Brain microvascular endothelial cell (primary cell): Measurements from ENCODE around the gene SP1.

Experiments
- DNase-seq: peaks from one replicate; pipeline ENCODE4 v3.0.0-alpha.2; 2020
- H3K27ac ChIP-seq: fragments of 250-450 bp; sonication (Bioruptor Pico); 2 replicates; pipeline ENCODE4 v1.5.1; 2020; ENCODE audit warnings: mild to moderate bottlenecking, moderate library complexity
- H3K27me3 ChIP-seq: fragments of 250-450 bp; sonication (Bioruptor Pico); replicated peaks from 2 replicates; pipeline ENCODE4 v1.5.1; 2020; ENCODE audit warnings: mild to moderate bottlenecking
- H3K36me3 ChIP-seq: fragments of 250-450 bp; sonication (Bioruptor Pico); replicated peaks from 2 replicates; pipeline ENCODE4 v1.5.1; 2020; ENCODE audit warnings: mild to moderate bottlenecking
- H3K4me3 ChIP-seq: 2 replicates; pipeline ENCODE4 v1.5.1; 2011; ENCODE audit warnings: low read depth, mild to moderate bottlenecking, control low read depth, low read length, moderate library complexity
- CTCF ChIP-seq: IDR thresholded peaks from 2 replicates; pipeline ENCODE4 v1.5.1; 2011; ENCODE audit warnings: low read depth, mild to moderate bottlenecking, moderate library complexity, low read length, control low read depth, inconsistent platforms; ENCODE audit errors: missing control alignments
- in situ Hi-C: cut with HindIII; loops from 2 replicates; pipeline ENCODE4 v1.10.0; 2017; ENCODE audit warnings: low sequenced_read_pairs, low pct_ligation_motif_present

Gene SP1

DNA sequence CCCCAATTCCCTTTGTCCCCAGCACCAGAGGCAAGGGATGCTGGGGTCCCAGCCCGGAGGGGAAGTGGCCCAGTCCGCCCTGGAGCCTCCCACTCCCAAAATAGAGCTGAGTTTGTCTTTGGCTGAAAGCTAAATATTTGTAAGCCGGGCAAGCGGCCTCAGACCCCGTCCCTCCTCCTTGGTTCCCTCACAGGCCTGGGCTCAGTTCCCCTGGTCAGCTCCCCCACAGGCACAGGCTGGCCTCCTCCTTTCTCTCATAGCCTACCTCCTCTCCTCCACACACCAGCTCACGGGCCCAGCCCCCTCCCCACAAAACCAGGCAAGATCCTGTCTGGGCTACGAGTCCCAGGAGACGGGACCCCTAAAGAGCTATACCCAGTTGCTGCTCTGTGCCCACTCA lies 45.2 kb upstream of the SP1 start:
- DNase-seq = no peak
- Histone ChIP-seq H3K36me3 (no peaks in the 10 kb centered on the region), H3K27ac (no peak overlapping the region), H3K27me3 (peaks cover 32% of the 10 kb centered on the region), H3K4me3 (no peak overlapping the region)
- TF ChIP-seq CTCF = no peak
- in situ Hi-C loops = no loop called here

DNA sequence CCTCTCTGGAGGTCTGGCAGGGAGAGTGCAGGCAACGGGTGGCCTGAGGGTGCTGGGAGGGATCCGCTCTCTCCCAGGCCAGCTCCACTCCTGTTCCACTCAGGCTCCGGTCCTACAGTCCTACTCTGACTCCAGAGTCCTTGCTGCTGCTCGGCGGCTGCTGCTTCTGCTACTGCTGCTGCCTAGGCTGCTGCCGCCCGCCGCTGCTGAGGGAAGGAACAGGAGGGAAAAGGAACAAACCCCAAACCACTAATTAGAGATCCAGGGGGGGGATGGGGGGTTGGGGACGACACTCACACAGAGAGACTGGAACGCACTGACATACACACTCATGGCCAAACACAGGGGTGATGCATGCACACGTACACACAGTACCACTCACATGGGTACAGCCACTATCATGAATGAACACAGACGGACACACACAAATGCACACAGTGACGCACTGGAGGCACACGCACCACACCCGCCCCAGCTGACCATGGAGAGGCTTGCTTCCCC lies 43.7 kb upstream of the SP1 start, which contains the start of gene SP7:
Gene SP7, minus strand, starts transcription at position 174 of the 501 bp plus-strand sequence. CDS start 708 bp downstream, outside the sequence.
- no peaks in the 10 kb centered on the region for H3K36me3 ChIP-seq
- no peak within 1 kb of the TSS for H3K4me3 ChIP-seq
- no peak within 1 kb of the TSS for H3K27ac ChIP-seq
- TF ChIP-seq CTCF = no peak
- in situ Hi-C loops = no loop called here
- DNase-seq = no peak
- H3K27me3 ChIP-seq = peaks cover 32% of the 10 kb centered on the region

DNA sequence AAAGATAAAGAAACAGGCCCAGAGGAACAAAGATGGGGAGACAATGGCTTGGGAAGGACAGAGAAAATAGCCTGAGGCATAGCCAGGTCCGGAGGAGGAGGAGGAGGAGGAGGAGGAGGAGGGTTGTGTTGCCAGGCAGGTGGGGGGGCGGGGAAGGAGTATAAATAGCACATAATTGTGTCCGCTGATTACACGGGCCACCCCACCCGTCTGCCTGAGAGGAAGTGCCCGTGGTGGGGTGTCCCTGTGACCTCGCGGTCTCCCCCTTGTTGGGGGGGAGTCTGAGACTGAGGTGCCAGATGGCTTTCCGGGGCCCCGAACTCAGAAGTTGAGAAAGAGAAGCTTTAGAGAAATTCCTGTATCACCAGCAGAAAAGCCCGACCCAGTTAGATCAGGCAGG lies 42.0 kb upstream of the SP1 start:
- no peak overlapping the region for H3K27ac ChIP-seq
- no peak for DNase-seq
- no peak for TF ChIP-seq CTCF
- in situ Hi-C loops = no loop called here
- H3K36me3 ChIP-seq = no peaks in the 10 kb centered on the region
- H3K4me3 ChIP-seq = no peak overlapping the region
- H3K27me3 ChIP-seq = peaks cover 25% of the 10 kb centered on the region

GRCh38 chr12:53338916-53339315 lies 41.1 kb upstream of the SP1 start:
- no peak for TF ChIP-seq CTCF
- no peak for DNase-seq
- in situ Hi-C loops = no loop called here
- Histone ChIP-seq H3K27ac (no peak overlapping the region), H3K36me3 (no peaks in the 10 kb centered on the region), H3K27me3 (peaks cover 25% of the 10 kb centered on the region), H3K4me3 (no peak overlapping the region)

- no peaks in the 10 kb centered on the region for H3K36me3 ChIP-seq
- in situ Hi-C loops = no loop called here
- no peak overlapping the region for H3K27ac ChIP-seq
- TF ChIP-seq CTCF = no peak
- no peak for DNase-seq
- no peak overlapping the region for H3K4me3 ChIP-seq
- H3K27me3 ChIP-seq = peaks cover 25% of the 10 kb centered on the region
These were observed 39.6 kb upstream of the SP1 start for GRCh38 chr12:53340398-53340797.

DNA sequence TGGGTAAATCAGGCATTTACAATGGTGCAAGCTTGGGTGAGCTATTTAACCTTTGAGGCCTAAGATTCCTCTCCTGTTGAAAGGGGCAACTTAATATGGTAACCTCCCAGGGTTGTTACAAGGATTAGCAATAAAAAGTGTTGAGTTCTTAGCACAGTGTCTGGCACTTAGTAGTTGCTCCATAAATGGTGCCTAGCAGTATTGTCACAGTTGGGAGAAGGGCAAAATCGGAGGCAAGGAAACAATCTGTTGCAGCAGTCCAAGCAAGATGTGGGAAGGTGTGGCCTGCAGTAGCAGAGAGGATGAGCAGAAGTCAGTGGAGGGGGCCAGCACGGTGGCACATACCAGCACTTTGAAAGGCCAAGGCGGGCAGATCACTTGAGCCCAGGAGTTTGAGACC lies 36.5 kb upstream of the SP1 start:
- in situ Hi-C loops = no loop called here
- peaks cover 3% of the 10 kb centered on the region for H3K27me3 ChIP-seq
- H3K27ac ChIP-seq = no peak overlapping the region
- no peaks in the 10 kb centered on the region for H3K36me3 ChIP-seq
- H3K4me3 ChIP-seq = no peak overlapping the region
- TF ChIP-seq CTCF = no peak
- DNase-seq = no peak
